Posterior cingulate gyrus (tissue), 11 donors: Measurements from ENCODE around the gene NRM.

Experiments used
- DNase-seq, 10 donors: peaks; one replicate each; pipeline versions ENCODE4 v3.0.0 to v3.0.0-alpha.2; 2020 to 2021; ENCODE audit warnings: mixed read lengths in 3 of 10
- intact Hi-C: fragments of 100-400 bp; cut with DNase I; formaldehyde crosslinking; loops from one replicate; pipeline ENCODE4 v1.15.1; 2023

NRM gene

GRCh38 chr6:30691208-30691847 lies 544 bp upstream of the NRM start:
- no peak for DNase-seq
- intact Hi-C loops = no loop called here

GRCh38 chr6:30689985-30690384 lies 799 bp downstream of the NRM start:
- intact Hi-C loops = no loop called here
- DNase-seq = peak in 1 of 10 donors; percentile 48

- DNase-seq = peak in 1 of 10 donors; percentile 43
- intact Hi-C loops = no loop called here
Observed at GRCh38 chr6:30689022-30689865, 1.5 kb downstream of the NRM start.

GRCh38 chr6:30688569-30688968 lies 2.2 kb downstream of the NRM start:
- intact Hi-C loops = no loop called here

GRCh38 chr6:30687659-30688431 lies 2.9 kb downstream of the NRM start:
- intact Hi-C loops = no loop called here
- peak in 4 of 10 donors; percentile 28 to 89 (median 63) for DNase-seq

More at GRCh38 chr6:30688569-30688968, 2.2 kb downstream of the NRM start:
- DNase-seq = peak in 2 of 10 donors; percentile 53 to 62

- intact Hi-C loops = no loop called here
- peak; percentile 47 to 96 (median 70) for DNase-seq
Observed at GRCh38 chr6:30686908-30687658, 3.7 kb downstream of the NRM start.

- peak in 7 of 10 donors; percentile 32 to 92 (median 43) for DNase-seq
- intact Hi-C loops = no loop called here
Observed at GRCh38 chr6:30686009-30686907, 4.5 kb downstream of the NRM start, which contains the start of gene PPP1R18. Gene PPP1R18 (minus strand): TSS chr6:30686645. CDS start chr6:30686018, 627 bp downstream.

- peak in 1 of 10 donors; percentile 81 for DNase-seq
- intact Hi-C loops = no loop called here
Observed at GRCh38 chr6:30685157-30686008, 5.4 kb downstream of the NRM start.

- intact Hi-C loops = loop anchor here (5.0 kb wide), 1 partner anchor 342 kb away; no protein-coding TSS in a partner anchor
- DNase-seq = peak in 1 of 10 donors; percentile 75
Observed at GRCh38 chr6:30684386-30685156, 6.2 kb downstream of the NRM start.

- no peak for DNase-seq
- intact Hi-C loops = loop anchor here (5.0 kb wide), 1 partner anchor 342 kb away; no protein-coding TSS in a partner anchor
Observed at GRCh38 chr6:30683980-30684338, 6.8 kb downstream of the NRM start.

- peak in 1 of 10 donors; percentile 75 for DNase-seq
- intact Hi-C loops = loop anchor here (5.0 kb wide), 1 partner anchor 341 kb away; no protein-coding TSS in a partner anchor
Observed at GRCh38 chr6:30683183-30683979, 7.4 kb downstream of the NRM start.

GRCh38 chr6:30682143-30683117 lies 8.4 kb downstream of the NRM start:
- DNase-seq = peak in 7 of 10 donors; percentile 21 to 92 (median 44)
- intact Hi-C loops = loop anchor here (5.0 kb wide), 1 partner anchor 340 kb away; no protein-coding TSS in a partner anchor

GRCh38 chr6:30681766-30682142 lies 9.0 kb downstream of the NRM start:
- intact Hi-C loops = loop anchor here (5.0 kb wide), 1 partner anchor 339 kb away; no protein-coding TSS in a partner anchor
- DNase-seq = peak in 1 of 10 donors; percentile 17

GRCh38 chr6:30679765-30680535 lies 10.8 kb downstream of the NRM start:
- intact Hi-C loops = loop anchor here (1.0 to 10.0 kb wide), 4 partner anchors 42 to 407 kb away; partner anchors contain the start of gene DDR1
- peak in 1 of 10 donors; percentile 30 for DNase-seq
